ENCODE results near the gene FBXL15. TPM values are rescaled to one million over a fixed set of nuclear protein-coding genes. Genes with fewer than 3 reads are reported as not detected.

The FBXL15 gene
- total and polyA plus RNA-seq, 2 of the 13 experiments (the other 11 are each of a cell fraction or from before 2014, with no cell fraction given) = 4.3 to 8.3 TPM

DNA sequence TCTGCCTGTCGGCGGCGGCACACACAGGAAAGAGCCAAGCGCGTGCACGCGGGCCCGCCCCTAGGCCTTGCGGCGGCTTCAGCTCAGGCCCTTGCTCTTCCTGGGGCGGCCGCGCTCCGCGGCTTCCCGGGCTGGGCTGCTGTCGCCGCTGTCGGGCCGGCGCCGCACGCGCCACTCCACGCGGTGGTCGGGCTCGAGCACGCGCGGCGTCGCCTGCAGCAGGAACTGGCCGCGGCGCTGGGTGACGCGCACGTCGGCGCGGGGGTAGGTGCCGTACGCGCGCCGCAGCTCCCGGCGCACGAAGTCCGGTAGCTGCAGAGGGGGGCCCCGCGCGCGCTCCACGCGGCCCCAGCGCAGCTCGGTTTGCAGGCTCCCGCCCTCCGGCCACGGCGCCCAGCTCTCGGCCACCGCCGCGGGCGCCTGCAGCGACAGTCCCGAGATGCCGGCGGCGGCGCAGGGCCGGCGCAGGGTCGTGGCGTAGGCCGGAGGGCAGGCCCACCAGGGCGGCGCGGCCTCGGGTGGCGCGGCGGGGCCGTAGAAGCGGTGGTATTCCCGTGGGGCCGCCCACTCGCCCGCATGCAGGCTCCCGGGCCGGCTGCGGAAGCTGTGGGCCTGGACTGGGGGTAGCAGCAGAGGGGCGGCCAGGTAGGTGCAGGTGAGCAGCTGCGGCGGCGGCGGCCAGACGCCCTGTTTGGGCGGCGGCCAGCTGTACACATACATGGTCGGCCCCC is 29.9 kb downstream of the FBXL15 start (continued):
- TF ChIP-seq ZNF530 (CRISPR knock-in tag; IDR thresholded peaks at IDR 0.05; ENCODE audit: low read depth) = 0 out of 2 replicates have a peak, but pooled peaks have one; percentile 67
- TF ChIP-seq ZNF609 (CRISPR knock-in tag; IDR thresholded peaks at IDR 0.05; ENCODE audit: borderline replicate concordance) = no peak
- peak; percentile 19; the same call in 1 of the 2 replicates for TF ChIP-seq ZNF430 (CRISPR knock-in tag; IDR thresholded peaks at IDR 0.05)
- TF ChIP-seq ATF2 (CRISPR knock-in tag; IDR thresholded peaks at IDR 0.05) = no peak
- peak; percentile 96 for TF ChIP-seq YEATS4 (CRISPR knock-in tag; IDR thresholded peaks at IDR 0.05; ENCODE audit: borderline replicate concordance)
- no peak for TF ChIP-seq ZNF713 (CRISPR knock-in tag; IDR thresholded peaks at IDR 0.05)
- TF ChIP-seq ZNF850 (CRISPR knock-in tag; conservative IDR thresholded peaks at IDR 0.05) = no peak
- TF ChIP-seq HOXA7 (CRISPR knock-in tag; IDR thresholded peaks at IDR 0.05) = no peak
- TF ChIP-seq SPEN (CRISPR knock-in tag; IDR thresholded peaks at IDR 0.05; ENCODE audit: low read depth) = peak; percentile 69; the same call in 1 of the 2 replicates
- TF ChIP-seq, protein P1, sequence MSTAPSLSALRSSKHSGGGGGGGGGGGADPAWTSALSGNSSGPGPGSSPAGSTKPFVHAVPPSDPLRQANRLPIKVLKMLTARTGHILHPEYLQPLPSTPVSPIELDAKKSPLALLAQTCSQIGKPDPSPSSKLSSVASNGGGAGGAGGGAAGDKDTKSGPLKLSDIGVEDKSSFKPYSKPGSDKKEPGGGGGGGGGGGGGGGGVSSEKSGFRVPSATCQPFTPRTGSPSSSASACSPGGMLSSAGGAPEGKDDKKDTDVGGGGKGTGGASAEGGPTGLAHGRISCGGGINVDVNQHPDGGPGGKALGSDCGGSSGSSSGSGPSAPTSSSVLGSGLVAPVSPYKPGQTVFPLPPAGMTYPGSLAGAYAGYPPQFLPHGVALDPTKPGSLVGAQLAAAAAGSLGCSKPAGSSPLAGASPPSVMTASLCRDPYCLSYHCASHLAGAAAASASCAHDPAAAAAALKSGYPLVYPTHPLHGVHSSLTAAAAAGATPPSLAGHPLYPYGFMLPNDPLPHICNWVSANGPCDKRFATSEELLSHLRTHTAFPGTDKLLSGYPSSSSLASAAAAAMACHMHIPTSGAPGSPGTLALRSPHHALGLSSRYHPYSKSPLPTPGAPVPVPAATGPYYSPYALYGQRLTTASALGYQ (CRISPR knock-in tag; IDR thresholded peaks at IDR 0.05) = 0 out of 2 replicates have a peak, but pooled peaks have one; percentile 12
- TF ChIP-seq ZNF790 (CRISPR knock-in tag; IDR thresholded peaks at IDR 0.05; ENCODE audit: borderline replicate concordance) = no peak
- TF ChIP-seq, protein P2, sequence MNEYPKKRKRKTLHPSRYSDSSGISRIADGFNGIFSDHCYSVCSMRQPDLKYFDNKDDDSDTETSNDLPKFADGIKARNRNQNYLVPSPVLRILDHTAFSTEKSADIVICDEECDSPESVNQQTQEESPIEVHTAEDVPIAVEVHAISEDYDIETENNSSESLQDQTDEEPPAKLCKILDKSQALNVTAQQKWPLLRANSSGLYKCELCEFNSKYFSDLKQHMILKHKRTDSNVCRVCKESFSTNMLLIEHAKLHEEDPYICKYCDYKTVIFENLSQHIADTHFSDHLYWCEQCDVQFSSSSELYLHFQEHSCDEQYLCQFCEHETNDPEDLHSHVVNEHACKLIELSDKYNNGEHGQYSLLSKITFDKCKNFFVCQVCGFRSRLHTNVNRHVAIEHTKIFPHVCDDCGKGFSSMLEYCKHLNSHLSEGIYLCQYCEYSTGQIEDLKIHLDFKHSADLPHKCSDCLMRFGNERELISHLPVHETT (CRISPR knock-in tag; conservative IDR thresholded peaks at IDR 0.05) = peak; percentile 43; the same call in 1 of the 2 replicates
- no peak for TF ChIP-seq MBNL3 (CRISPR knock-in tag; conservative IDR thresholded peaks at IDR 0.05)
- TF ChIP-seq, protein P3, sequence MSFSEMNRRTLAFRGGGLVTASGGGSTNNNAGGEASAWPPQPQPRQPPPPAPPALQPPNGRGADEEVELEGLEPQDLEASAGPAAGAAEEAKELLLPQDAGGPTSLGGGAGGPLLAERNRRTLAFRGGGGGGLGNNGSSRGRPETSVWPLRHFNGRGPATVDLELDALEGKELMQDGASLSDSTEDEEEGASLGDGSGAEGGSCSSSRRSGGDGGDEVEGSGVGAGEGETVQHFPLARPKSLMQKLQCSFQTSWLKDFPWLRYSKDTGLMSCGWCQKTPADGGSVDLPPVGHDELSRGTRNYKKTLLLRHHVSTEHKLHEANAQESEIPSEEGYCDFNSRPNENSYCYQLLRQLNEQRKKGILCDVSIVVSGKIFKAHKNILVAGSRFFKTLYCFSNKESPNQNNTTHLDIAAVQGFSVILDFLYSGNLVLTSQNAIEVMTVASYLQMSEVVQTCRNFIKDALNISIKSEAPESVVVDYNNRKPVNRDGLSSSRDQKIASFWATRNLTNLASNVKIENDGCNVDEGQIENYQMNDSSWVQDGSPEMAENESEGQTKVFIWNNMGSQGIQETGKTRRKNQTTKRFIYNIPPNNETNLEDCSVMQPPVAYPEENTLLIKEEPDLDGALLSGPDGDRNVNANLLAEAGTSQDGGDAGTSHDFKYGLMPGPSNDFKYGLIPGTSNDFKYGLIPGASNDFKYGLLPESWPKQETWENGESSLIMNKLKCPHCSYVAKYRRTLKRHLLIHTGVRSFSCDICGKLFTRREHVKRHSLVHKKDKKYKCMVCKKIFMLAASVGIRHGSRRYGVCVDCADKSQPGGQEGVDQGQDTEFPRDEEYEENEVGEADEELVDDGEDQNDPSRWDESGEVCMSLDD (CRISPR knock-in tag; IDR thresholded peaks at IDR 0.05; ENCODE audit: borderline replicate concordance) = no peak
- TF ChIP-seq, protein P4, sequence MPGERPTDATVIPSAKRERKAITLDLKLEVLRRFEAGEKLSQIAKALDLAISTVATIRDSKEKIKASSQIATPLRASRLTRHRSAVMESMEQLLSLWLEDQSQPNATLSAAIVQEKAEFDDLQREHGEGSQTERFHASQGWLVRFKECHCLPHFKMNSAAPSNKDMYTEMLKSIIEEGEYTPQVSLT (CRISPR knock-in tag; IDR thresholded peaks at IDR 0.05; ENCODE audit: borderline replicate concordance, low read depth) = no peak; the same call in 1 of the 2 replicates

Data from HepG2 (cell line).